ENCODE measurements around the gene CBR3. TPM values are rescaled to one million over a fixed set of nuclear protein-coding genes. Genes with fewer than 3 reads are reported as not detected.

Gene CBR3
- total RNA-seq, 1 experiment from 2014 or later = not detected

DNA sequence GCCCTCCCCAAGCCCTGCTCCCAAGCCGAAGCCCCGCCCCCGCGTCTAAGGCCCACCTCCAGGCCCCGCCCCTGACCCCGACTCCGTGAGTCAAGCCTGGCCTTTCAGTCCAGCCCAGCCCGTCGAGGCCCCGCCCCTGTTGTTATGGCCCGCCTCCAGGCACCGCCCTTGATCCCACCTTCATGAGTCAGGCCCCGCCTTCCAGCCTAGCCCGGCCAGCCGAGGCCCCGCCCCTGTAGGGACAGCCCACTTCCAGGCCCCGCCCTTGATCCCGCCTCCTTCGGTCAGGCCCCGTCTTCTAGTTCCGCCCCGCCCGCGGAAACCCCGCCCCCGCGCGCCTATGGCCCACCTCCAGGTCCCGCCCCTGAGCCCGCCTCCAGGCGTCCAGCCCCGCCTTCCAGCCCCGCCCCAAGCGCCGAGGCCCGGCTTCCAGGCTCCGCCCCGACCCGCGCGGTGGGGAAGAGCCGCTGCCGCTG is 21.5 kb downstream of the CBR3 start:
- POLR2A ChIA-PET = interaction anchor here (1.0 to 1.8 kb wide), 6 partner anchors 10 to 164 kb away, joined by 3 to 31 read pairs (median 6); partner anchors contain the start of gene MORC3

DNA sequence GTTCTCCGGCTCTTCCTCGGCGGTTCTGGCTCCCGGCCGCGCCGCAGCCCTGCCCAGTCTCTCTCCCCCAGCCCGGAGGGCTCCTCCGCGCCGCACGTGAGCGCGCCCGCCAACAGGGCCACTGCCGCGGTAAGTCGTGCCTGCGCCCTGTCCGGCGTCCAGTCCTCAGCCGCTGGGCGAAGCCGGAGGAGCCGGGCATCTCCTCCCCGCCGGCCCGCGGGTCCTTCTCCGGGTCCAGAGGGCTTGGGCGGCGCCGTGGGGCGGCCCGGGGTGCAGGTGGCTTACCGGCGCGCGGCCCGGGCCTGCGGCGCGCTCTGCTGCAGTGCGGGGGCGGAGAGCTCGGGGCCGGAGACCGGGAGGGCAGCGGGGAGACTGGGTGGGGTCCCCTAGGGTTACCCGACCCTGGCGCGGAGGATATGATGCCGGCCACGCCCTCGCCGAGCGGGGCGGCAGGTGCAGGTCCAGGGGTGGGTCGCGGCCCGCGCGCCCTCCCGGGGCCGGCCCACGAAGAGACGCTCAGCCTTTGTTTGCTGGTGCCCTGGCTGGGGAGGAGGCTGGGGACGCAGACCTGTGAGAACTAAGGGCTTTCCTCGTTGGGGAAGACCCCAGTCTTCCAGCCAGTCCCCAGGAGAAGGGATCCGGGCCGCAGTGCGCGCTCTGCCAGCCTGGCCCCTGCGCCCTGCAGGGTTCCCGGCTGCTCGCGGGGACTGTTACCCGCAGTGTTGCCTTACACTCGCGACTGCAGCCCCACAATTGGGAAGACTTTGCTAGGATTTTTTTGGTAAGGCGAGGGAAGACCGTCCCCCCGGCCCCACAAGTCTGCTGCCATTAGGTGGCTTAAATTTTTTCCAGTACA is 22.2 kb downstream of the CBR3 start, which contains the start of gene DOP1B:
Gene DOP1B, plus strand, starts transcription at position 10 of the 856 bp plus-strand sequence. CDS start 7,910 bp downstream, outside the sequence.
- H3K27ac Mint-ChIP-seq (ENCODE audit: unreplicated experiment) = peak within 1 kb of the TSS; percentile 84
- DNase-seq = peak in 1 of 2 experiments; percentile 42
- BruUV-seq (replicated peaks) = no TSS peak
- H3K4me1 Mint-ChIP-seq (ENCODE audit: low read depth, unreplicated experiment) = peaks cover 20% of the 10 kb centered on the region
- CTCF ChIA-PET = no interaction called here
- Histone ChIP-seq H3K36me3 (ENCODE audit: control insufficient read depth, insufficient read depth, low read length) (no peaks in the 10 kb centered on the region), H3K9me3 (no peaks in the 10 kb centered on the region), H3K27me3 (replicated peaks; ENCODE audit: control insufficient read depth, insufficient read depth, low read length) (no peaks in the 10 kb centered on the region), H3K4me1 (peaks cover 5% of the 10 kb centered on the region), H3K4me3 (ENCODE audit: low read depth, low read length) (peak within 1 kb of the TSS; percentile 89)
- POLR2A ChIA-PET = no interaction called here
- no peaks in the 10 kb centered on the region for H3K27me3 Mint-ChIP-seq (ENCODE audit: insufficient read depth, unreplicated experiment)
- intact Hi-C loops (cut with micrococcal nuclease; ENCODE audit: unreplicated experiment) = loop anchor here (1.0 to 5.0 kb wide), 5 partner anchors 16 to 164 kb away; partner anchors contain the start of gene MORC3
- peak within 1 kb of the TSS; percentile 83 for H3K4me3 Mint-ChIP-seq (ENCODE audit: unreplicated experiment)
- TF ChIP-seq, protein P1, sequence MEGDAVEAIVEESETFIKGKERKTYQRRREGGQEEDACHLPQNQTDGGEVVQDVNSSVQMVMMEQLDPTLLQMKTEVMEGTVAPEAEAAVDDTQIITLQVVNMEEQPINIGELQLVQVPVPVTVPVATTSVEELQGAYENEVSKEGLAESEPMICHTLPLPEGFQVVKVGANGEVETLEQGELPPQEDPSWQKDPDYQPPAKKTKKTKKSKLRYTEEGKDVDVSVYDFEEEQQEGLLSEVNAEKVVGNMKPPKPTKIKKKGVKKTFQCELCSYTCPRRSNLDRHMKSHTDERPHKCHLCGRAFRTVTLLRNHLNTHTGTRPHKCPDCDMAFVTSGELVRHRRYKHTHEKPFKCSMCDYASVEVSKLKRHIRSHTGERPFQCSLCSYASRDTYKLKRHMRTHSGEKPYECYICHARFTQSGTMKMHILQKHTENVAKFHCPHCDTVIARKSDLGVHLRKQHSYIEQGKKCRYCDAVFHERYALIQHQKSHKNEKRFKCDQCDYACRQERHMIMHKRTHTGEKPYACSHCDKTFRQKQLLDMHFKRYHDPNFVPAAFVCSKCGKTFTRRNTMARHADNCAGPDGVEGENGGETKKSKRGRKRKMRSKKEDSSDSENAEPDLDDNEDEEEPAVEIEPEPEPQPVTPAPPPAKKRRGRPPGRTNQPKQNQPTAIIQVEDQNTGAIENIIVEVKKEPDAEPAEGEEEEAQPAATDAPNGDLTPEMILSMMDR (IDR thresholded peaks at IDR 0.05; ENCODE audit: insufficient read depth in 1 of 2, low read depth in 1 of 2, low read length in 1 of 2, severe bottlenecking in 1 of 2, unreplicated experiment in 1 of 2) = no peak
- H3K9me3 Mint-ChIP-seq (ENCODE audit: unreplicated experiment) = no peaks in the 10 kb centered on the region
- peaks cover 13% of the 10 kb centered on the region for H3K36me3 Mint-ChIP-seq (ENCODE audit: insufficient read depth, unreplicated experiment)

More for the DNA sequence above, 21.5 kb downstream of the CBR3 start:
- H3K27ac Mint-ChIP-seq (ENCODE audit: unreplicated experiment) = peak overlapping the region; percentile 84
- no peaks in the 10 kb centered on the region for H3K27me3 ChIP-seq (replicated peaks; ENCODE audit: control insufficient read depth, insufficient read depth, low read length)
- intact Hi-C loops (cut with micrococcal nuclease; ENCODE audit: unreplicated experiment) = loop anchor here (1.0 to 5.0 kb wide), 5 partner anchors 15 to 164 kb away; partner anchors contain the start of gene MORC3
- H3K4me3 ChIP-seq (ENCODE audit: low read depth, low read length) = peak overlapping the region; percentile 89
- BruUV-seq (replicated peaks) = no TSS peak
- H3K9me3 Mint-ChIP-seq (ENCODE audit: unreplicated experiment) = no peaks in the 10 kb centered on the region
- peaks cover 13% of the 10 kb centered on the region for H3K36me3 Mint-ChIP-seq (ENCODE audit: insufficient read depth, unreplicated experiment)
- H3K27me3 Mint-ChIP-seq (ENCODE audit: insufficient read depth, unreplicated experiment) = no peaks in the 10 kb centered on the region
- TF ChIP-seq, protein P1 (IDR thresholded peaks at IDR 0.05; ENCODE audit: insufficient read depth in 1 of 2, low read depth in 1 of 2, low read length in 1 of 2, severe bottlenecking in 1 of 2, unreplicated experiment in 1 of 2) = no peak
- peak overlapping the region; percentile 83 for H3K4me3 Mint-ChIP-seq (ENCODE audit: unreplicated experiment)
- peak; percentile 98 to 99 for DNase-seq
- CTCF ChIA-PET = interaction anchor here (0.6 to 1.4 kb wide), 5 partner anchors 7 to 63 kb away, joined by 3 to 10 read pairs (median 4); no protein-coding TSS in a partner anchor
- H3K36me3 ChIP-seq (ENCODE audit: control insufficient read depth, insufficient read depth, low read length) = no peaks in the 10 kb centered on the region
- H3K4me1 Mint-ChIP-seq (ENCODE audit: low read depth, unreplicated experiment) = peaks cover 20% of the 10 kb centered on the region
- no peaks in the 10 kb centered on the region for H3K9me3 ChIP-seq
- peaks cover 5% of the 10 kb centered on the region for H3K4me1 ChIP-seq

DNA sequence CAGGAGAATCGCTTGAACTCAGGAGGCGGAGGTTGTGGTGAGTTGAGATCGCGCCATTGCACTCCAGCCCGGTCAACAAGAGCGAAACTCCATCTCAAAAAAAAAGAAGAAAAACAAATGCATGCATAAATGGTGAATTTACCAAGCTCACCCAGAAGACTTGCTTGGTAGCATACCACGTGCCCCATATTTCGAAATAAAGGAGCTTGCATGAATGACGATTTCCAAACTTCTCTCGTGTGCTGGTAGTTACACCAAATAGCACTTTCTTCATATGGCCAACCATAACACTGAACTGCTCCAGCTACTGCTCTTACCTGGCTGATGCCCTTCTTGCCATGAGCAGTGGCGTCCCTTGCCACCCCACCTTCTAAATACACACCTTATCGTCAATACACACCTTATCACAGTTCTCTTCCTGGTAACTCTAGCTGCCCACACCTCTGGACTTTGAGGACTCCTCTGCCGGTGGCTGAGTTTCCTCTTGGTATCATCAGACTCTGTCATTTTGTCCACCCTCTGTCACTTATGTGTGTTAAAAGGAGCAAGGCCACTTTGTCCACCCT is 24.6 kb downstream of the CBR3 start:
- ChIA-PET CTCF (no interaction called here), POLR2A (no interaction called here)
- TF ChIP-seq, protein P1 (IDR thresholded peaks at IDR 0.05; ENCODE audit: insufficient read depth in 1 of 2, low read depth in 1 of 2, low read length in 1 of 2, severe bottlenecking in 1 of 2, unreplicated experiment in 1 of 2) = no peak
- no peak for DNase-seq
- H3K27me3 ChIP-seq (replicated peaks; ENCODE audit: control insufficient read depth, insufficient read depth, low read length) = no peaks in the 10 kb centered on the region
- Mint-ChIP-seq H3K9me3 (ENCODE audit: unreplicated experiment) (no peaks in the 10 kb centered on the region), H3K36me3 (ENCODE audit: insufficient read depth, unreplicated experiment) (peaks cover 13% of the 10 kb centered on the region), H3K4me1 (ENCODE audit: low read depth, unreplicated experiment) (peaks cover 21% of the 10 kb centered on the region), H3K27me3 (ENCODE audit: insufficient read depth, unreplicated experiment) (no peaks in the 10 kb centered on the region), H3K4me3 (ENCODE audit: unreplicated experiment) (peak overlapping the region; percentile 3), H3K27ac (ENCODE audit: unreplicated experiment) (peak overlapping the region; percentile 16)
- H3K9me3 ChIP-seq = no peaks in the 10 kb centered on the region
- H3K4me1 ChIP-seq = peaks cover 17% of the 10 kb centered on the region
- no TSS peak for BruUV-seq (replicated peaks)
- H3K4me3 ChIP-seq (ENCODE audit: low read depth, low read length) = no peak overlapping the region
- intact Hi-C loops (cut with micrococcal nuclease; ENCODE audit: unreplicated experiment) = loop anchor here (5.0 kb wide), 1 partner anchor 108 kb away; no protein-coding TSS in a partner anchor
- H3K36me3 ChIP-seq (ENCODE audit: control insufficient read depth, insufficient read depth, low read length) = no peaks in the 10 kb centered on the region
